OCI-LY3 (cell line): ENCODE data around the gene OPCML.

ENCODE experiments used
- CTCF ChIP-seq: fragments of 200-600, 300-600 bp; sonication (generic); IDR thresholded peaks from 2 replicates; pipeline ENCODE4 v1.5.1; 2014; ENCODE audit warnings: antibody characterized with exemption, low read length, low read depth
- EZH2phosphoT487 ChIP-seq: fragments of 200-600 bp; shearing (Covaris generic); IDR thresholded peaks from 2 replicates; pipeline ENCODE4 v1.6.1; 2018; ENCODE audit warnings: antibody characterized with exemption, mixed run types, low read depth

DNA sequence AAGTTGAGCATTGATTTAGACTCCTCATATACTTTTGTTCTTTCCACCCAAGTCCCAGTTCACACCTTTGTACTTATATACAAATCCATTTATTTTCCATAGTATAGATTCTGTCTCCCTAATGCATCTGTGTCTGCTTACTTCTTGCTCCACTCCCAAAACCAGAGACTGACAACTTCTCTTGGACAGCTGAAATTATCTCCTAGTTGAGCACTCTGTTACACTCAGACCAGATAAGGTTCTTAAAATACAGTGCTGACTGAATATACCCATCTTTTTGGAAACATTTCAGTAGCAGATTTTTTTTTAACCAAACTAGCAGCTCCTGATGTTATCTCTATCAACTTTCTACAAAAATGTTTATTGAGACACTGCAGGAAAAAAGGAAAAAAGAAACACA, 106.3 kb downstream of the OPCML start:
- TF ChIP-seq CTCF = no peak
- no peak for TF ChIP-seq EZH2phosphoT487
